HL-60 (cell line): ENCODE data around the gene ZNF423.

Source experiments
- DNase-seq, 2 experiments: peaks; one replicate each; pipeline ENCODE4 v3.0.0-alpha.2; 2010 to 2020; ENCODE audit warnings: low read depth in 1 of 2, low spot score in 1 of 2
- H3K27ac ChIP-seq: fragments of 250-450 bp; sonication (Bioruptor Pico); replicated peaks from 2 replicates; pipeline ENCODE4 v1.5.1; 2020; ENCODE audit warnings: mild to moderate bottlenecking, moderate library complexity
- H3K27me3 ChIP-seq: fragments of 250-450 bp; sonication (Bioruptor Pico); 2 replicates; pipeline ENCODE4 v1.5.1; 2021; ENCODE audit warnings: mild to moderate bottlenecking, moderate library complexity; ENCODE audit not compliant: insufficient read depth, poor library complexity, severe bottlenecking
- H3K4me3 ChIP-seq: replicated peaks from 2 replicates; pipeline ENCODE4 v1.5.1; 2011; ENCODE audit warnings: mild to moderate bottlenecking, control low read depth, low read length; ENCODE audit not compliant: insufficient read depth
- CTCF ChIP-seq: IDR thresholded peaks from one replicate; pipeline ENCODE4 v1.5.1; 2011; ENCODE audit warnings: low read length, control low read depth, inconsistent platforms; ENCODE audit not compliant: insufficient read depth
- GABPA ChIP-seq: IDR thresholded peaks from 2 replicates; pipeline ENCODE4 v1.6.1; 2012; ENCODE audit warnings: low read depth
- POLR2AphosphoS5 ChIP-seq: IDR thresholded peaks from 2 replicates; pipeline ENCODE4 v1.6.1; 2012; ENCODE audit warnings: low read depth
- REST ChIP-seq: IDR thresholded peaks from 2 replicates; pipeline ENCODE4 v1.6.1; 2012; ENCODE audit warnings: low read depth; ENCODE audit not compliant: insufficient replicate concordance
- SPI1 ChIP-seq: IDR thresholded peaks from 2 replicates; pipeline ENCODE4 v1.6.1; 2012; ENCODE audit warnings: low read depth, mild to moderate bottlenecking, borderline replicate concordance

Gene ZNF423

DNA sequence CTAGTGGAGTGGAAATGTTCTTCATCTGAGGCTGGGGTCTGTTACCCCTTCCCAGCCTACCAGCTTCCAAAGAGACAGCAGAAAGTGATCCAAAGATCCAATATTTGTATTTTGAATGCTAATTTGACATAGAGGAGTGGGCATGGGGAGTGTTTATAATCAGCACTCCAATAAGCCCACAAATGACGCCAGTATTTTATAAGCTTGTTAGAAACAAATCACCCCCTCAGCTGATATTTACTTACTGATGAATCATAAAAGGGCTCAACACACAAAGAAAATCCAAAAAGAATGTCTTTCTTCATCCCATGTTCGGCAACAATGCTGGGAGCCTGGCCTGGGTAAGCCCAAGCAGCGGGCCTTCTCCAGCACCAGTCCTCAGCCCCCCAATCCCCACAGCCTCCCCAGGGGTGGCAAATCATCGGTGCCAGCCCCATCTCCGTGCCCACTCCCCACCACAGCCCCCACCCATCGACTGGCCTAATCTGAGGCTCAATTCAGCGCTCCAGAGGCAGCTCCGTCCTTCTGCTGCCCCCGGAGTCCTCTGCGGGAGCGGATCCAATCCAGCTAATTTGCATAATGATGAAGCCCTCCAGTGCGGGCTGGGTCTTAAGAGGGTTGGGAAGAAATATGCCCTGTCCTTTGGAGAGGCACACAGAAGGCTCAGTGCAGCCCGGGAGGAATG, 312.8 kb downstream of the ZNF423 start:
- TF ChIP-seq SPI1, result no peak
- TF ChIP-seq REST, result no peak
- TF ChIP-seq CTCF, result no peak
- no peak for TF ChIP-seq GABPA
- no peak for TF ChIP-seq POLR2AphosphoS5
- H3K27me3 ChIP-seq, result no peaks in the 10 kb centered on the region
- no peak for DNase-seq
- H3K27ac ChIP-seq, result no peak overlapping the region
- H3K4me3 ChIP-seq, result no peak overlapping the region

GRCh38 chr16:49542391-49542891, 313.5 kb downstream of the ZNF423 start:
- Histone ChIP-seq H3K27ac (no peak overlapping the region), H3K27me3 (no peaks in the 10 kb centered on the region), H3K4me3 (no peak overlapping the region)
- TF ChIP-seq REST (no peak), SPI1 (no peak), GABPA (no peak), POLR2AphosphoS5 (no peak), CTCF (no peak)
- DNase-seq, result no peak

GRCh38 chr16:49540836-49541235, 315.1 kb downstream of the ZNF423 start:
- Histone ChIP-seq H3K4me3 (no peak overlapping the region), H3K27ac (no peak overlapping the region), H3K27me3 (no peaks in the 10 kb centered on the region)
- TF ChIP-seq POLR2AphosphoS5 (no peak), SPI1 (no peak), GABPA (no peak), CTCF (no peak), REST (no peak)
- DNase-seq, result no peak
